K562 treated with DMSO at 1 percent for 24 hours (cell line): Measurements from ENCODE around the gene MIB1. TPM values are rescaled to one million over a fixed set of nuclear protein-coding genes. Genes with fewer than 3 reads are reported as not detected.

Experiments used
- total RNA-seq: library from RNA; unstranded; fragments of 300-600 nt; gene quantifications from 2 replicates; pipeline ENCODE4 v1.2.3, GENCODE V29; 2022; ENCODE audit warnings: low read depth; ENCODE audit not compliant: insufficient read depth

Gene MIB1
- total RNA-seq = 15.0 and 18.0 TPM in 2 replicates

DNA sequence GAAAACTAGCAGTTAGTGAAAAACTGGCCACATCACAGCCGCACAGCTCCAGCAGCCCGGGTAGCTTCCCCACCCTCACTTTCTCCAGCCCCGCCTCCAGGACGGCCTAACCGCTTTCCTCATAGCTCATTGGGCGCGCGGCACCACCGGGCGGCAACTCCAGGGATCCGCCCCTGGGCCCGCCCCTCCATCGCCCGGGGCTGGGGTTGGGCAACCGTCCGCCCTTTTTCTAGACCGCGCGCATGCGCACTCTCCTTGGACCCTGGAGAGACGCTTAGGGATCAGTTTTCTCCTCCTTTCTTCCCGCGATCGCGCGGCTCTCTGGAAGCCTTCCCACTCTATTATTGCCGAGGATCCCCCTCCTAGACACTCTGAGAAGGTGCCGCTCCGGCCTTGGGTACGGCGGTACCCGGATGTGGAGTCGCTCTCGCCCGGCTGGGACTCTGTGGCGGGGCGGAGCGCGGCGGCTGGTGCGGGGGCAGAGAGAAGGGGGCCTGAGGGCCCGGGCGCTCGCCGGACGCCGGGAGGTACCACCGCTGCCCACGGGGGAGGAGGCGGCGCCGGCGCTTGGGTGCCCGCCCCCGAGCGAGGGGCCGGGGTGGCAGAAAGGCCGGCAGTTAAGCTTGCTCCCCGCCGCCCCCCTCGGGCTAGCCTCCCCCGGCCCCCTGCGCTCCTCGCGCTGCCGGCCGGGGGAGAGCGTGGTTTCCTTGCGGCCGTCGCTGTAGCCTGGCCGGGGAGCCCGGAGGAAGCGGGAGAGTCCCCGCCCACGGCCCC lies at the start of gene MIB1:
Gene MIB1 (plus strand): TSS at position 255 of the 774 bp plus-strand sequence. CDS start 792 bp downstream, outside the sequence.

DNA sequence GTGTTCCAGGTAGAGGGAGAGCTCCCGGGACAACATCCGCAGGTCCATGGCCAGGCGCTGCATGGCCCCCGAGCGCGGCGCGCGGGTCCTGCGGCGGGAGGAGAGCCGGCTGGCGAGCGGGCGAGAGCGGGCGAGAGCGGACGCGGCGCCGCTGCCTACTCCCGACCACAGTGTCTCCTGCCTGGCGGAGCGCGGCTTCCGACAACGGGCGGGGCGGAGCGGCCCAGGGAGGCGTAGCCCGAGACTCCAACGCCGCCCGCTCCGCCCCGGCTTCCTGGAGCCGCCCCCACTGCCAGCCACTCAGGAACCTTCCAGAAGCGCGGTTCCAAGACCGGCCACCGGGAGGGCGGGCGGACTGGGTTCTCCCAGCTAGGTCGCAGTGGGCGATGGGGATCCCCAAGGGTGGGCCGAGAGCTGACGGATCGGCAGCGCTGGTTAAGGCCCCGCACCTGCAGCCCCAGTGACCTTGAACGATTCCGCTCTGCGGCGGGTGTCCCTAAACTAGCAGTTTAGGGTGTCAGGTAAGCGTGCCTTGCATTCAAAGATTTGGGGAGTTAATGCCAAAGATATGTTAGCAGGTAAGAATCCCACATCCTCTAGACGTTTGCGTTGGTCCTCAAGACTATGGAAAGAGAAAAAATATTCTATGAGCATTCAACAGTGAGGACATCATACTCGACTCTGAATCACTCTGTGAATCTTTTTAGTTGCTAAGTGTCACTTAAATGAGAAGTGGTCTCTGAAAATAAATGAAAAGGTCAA lies 35.8 kb upstream of the MIB1 start, which contains the start of gene ABHD3:
Gene ABHD3 (minus strand): TSS at position 172 of the 762 bp plus-strand sequence. CDS start 109 bp downstream, at position 63.

Other genes with a start within 250 kb of the MIB1 start
- 11.8 and 15.7 TPM in 2 replicates for gene ESCO1, start 140.1 kb upstream of the MIB1 start, total RNA-seq
- 9.7 and 18.5 TPM in 2 replicates for gene SNRPD1, start 128.5 kb upstream of the MIB1 start, total RNA-seq
- gene ABHD3, start 36.0 kb upstream of the MIB1 start, total RNA-seq = 16.4 and 18.6 TPM in 2 replicates